NOMO-1 (cell line): Measurements from ENCODE around the gene BAG5.
"Not testable (repeated sequence)": the region's sequence is repeated elsewhere in the genome, so short reads cannot be mapped to it uniquely, and the experiment has no call there.

Source experiments
- DNase-seq, 2 experiments: peaks; one replicate each; lab custom pipeline; 2025; ENCODE audit not compliant: unreplicated experiment in 2 of 2; lab: John Stamatoyannopoulos, UW

Gene BAG5

DNA sequence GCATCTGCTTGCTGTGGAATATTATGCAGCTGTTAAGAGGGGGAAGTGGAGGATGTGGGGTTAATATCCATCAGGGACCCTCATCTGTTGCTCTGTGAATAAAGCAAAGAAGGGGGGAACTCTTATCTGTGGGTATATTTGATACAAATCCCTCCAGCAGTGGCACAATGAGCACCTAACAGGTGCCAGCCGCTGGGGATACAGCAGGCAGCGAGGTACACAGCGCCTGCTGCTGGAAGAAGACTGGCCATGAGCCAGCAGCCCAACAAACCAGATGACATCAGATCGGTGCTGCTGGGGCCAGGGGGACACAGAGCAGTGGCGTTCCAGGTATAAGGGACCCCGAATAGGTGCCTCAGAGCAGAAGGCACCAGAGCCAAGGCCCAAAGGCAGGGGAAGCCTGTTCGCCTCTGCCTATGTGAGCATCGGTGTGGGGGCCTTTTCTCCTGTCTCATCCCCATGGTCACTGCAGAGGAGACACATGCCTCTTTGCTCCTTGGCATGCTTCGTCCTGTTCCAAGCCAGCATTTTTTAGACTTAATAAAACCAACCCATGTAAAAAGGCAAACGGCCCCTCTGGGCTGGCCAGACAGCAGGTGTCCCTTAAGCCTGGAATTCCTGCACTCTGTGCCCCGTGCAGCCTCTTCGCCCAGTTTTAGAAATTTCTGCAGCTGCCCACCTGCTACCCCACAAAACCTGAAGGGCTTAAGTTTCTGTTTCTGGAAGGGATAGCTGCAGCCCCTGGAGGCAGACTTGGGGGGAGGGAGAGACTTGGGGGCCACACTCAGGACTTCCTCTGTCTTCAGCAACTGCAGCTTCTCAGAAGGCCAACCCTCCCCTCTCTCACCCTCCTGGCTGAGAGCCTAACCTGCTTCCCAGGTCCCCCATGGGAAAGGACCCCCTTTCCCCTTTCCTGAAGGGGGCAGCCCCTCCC is 38.2 kb downstream of the BAG5 start:
- no peak for DNase-seq

GRCh38 chr14:103523575-103523954 is 38.9 kb downstream of the BAG5 start:
- no peak for DNase-seq

GRCh38 chr14:103522649-103523574 is 39.5 kb downstream of the BAG5 start, which contains the start of gene CKB:
Gene CKB, minus strand, starts transcription at chr14:103522830. Its CDS starts 337 bp downstream, at chr14:103522493.
- DNase-seq: no peak

DNA sequence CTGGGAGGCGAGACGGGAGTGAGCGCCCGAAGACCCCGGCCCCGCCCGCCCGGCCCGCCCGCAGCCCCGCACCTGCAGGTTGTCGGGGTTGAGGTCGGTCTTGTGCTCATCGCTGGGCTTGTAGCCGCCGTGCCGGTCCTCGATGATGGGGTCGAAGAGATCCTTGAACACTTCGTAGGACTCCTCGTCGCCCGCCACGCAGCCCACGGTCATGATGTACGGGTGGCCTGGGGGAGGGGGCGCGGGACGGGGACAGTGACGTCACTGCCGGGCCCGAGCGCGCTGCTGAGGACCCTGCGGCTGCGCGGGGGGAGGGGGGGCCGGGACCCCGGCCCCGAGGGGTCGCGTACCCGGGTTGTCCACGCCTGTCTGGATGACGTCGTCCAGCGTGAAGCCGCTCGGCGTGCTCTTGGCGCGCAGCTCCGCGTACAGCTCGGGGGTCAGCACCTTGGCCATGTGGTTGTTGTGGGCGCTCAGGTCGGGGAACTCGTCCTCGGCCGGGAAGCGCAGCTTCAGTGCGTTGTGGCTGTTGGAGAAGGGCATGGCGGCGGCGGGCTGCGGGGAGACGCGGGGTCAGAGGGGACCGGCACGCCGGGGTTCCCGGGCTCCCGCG is 40.4 kb downstream of the BAG5 start:
- DNase-seq: no peak

DNA sequence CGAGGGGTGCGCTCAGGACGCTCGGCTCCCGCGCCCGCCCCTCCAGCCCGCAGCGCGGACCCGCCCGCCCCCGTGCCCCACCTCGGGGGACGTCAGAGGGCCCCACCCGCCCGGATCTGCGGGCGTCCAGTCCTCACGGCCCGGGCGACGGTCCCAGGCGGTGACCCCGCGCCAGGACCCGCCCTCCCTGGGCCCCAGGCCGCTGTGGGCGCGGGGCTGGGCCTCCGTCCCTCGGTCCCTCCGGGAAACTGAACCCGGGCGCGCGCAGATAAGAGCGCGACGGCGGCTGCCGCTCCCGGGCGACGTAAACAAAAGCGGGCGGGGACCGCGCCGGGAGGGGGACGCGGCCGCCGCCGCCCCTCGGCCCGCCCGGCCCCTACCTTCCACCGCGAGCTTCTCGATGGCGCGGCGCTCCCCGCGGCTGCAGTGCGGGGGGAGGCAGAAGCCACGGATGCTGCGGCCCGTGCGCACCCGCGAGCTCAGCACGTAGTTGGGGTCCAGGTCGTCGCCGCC is 41.0 kb downstream of the BAG5 start:
- no peak for DNase-seq

DNA sequence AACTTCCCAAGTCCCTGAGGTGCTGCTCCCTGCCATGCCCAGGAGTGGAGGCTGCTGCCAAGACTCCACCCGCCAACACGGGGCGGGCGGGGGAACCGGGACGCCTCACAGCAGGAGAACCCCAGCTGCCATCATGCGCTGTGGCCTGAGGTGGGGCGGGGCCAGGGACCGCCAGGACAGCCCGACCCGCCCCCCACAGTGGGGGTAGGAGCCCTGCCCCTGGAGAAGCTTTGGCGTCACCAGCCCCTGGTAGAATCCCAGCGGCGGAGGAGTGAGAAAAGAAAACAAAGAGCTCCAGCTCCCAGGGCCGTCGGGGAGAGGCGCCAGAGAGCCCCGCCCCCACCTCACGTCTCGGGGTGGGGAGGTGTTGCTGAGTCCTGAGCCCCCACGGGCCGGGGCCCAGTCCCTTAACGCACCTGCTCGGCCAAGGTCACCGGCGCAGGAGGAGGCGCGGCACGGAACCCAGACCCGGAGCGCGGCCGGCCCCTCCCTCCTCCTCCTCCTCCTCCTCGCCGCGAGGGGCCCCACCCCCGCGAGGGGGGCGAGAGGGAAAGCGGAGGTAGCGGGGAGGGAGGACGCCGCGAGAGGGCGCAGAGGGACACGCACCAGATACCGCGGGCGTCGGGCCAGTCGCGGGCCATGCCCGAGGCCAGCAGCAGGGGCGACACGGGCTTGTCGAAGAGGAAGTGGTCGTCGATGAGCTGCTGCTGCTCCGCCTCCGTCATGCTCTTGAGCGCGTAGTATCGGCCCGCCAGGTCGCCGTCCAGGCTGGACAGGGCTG is 41.6 kb downstream of the BAG5 start:
- DNase-seq: peak; percentile 76 to 82

- no peak for DNase-seq
These were observed 42.2 kb downstream of the BAG5 start for GRCh38 chr14:103520269-103520656.

GRCh38 chr14:103519837-103520212 is 42.6 kb downstream of the BAG5 start:
- DNase-seq: no peak

- no peak for DNase-seq
These were observed 43.2 kb downstream of the BAG5 start for GRCh38 chr14:103519043-103519836.

GRCh38 chr14:103518422-103519042 is 43.9 kb downstream of the BAG5 start:
- peak; percentile 22 to 26 for DNase-seq

DNA sequence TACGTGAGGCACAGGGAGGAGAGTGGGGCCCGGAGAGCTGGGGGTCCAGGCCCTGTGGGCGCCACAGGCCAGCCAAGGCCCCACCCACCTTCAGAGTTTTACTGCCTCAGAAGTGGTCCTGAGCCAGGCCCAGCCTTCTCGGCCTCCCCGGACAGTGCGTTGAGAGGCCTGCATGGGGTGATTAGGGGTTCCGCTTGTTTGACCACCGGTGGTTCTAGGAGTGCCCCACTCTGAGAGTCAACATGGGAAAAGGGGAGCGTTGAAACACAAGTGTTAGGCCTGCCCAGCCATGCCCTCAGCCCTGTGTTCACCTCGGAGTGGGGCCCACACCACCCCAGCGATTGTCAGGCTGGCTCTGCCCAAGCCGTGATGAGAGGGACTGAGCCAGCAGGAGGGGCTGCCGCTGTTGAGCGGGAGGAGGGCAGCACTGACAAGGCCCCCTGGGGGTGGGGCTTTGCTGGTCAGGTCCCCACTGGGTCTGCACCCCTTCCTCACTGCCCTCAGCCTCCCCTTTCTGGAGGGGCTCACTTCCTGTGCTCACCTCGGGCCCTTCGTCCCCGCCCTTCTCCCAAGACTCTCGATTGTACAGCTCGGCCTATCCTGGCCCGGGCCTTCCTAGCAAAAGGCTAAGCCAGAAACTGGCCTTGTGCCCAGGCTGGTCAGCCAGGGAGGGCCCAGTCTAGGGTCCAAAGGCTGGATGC is 44.6 kb downstream of the BAG5 start:
- DNase-seq: no peak

GRCh38 chr14:103517174-103517566 is 45.3 kb downstream of the BAG5 start:
- no peak for DNase-seq

GRCh38 chr14:103516426-103517173 is 45.9 kb downstream of the BAG5 start:
- DNase-seq: no peak

DNA sequence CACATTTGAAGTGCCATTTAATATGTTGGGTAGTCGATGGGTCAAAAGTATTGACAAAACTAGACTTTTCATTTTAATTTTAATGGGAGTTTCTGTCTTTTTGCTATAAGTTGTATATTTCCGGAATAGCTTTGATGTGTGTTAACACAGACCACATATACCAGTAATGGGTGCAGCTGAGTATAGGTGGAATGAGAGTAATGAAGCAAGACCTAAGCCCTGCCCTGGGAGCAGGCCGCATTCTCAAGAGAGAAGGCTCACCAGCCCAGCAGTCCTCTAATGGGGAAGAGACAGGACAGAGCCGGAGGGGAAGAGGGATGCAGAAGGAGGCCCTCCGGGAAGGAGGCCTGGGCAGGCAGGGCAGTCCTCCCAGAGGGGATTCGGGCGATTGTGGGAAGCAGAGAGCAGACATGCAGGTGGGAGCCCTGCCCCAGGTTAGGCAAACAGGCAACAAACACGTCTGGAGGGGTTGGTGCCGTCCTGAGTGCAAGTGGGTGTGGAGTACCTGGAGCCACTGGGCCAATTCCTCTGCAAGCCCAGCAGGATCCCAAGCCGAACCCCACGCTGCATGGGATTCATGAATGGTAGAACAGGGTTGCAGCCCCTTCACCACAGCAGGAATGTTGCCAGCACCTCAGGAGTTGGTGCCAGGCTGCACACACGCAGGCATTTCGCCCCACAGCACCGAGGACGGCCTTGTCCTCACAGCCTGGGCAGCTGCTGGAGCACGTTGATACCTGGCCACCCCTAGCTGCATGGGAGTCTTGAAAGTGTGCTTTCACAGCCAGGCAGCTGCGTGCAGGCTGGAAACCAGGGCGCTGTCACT is 47.6 kb downstream of the BAG5 start:
- no peak for DNase-seq

DNA sequence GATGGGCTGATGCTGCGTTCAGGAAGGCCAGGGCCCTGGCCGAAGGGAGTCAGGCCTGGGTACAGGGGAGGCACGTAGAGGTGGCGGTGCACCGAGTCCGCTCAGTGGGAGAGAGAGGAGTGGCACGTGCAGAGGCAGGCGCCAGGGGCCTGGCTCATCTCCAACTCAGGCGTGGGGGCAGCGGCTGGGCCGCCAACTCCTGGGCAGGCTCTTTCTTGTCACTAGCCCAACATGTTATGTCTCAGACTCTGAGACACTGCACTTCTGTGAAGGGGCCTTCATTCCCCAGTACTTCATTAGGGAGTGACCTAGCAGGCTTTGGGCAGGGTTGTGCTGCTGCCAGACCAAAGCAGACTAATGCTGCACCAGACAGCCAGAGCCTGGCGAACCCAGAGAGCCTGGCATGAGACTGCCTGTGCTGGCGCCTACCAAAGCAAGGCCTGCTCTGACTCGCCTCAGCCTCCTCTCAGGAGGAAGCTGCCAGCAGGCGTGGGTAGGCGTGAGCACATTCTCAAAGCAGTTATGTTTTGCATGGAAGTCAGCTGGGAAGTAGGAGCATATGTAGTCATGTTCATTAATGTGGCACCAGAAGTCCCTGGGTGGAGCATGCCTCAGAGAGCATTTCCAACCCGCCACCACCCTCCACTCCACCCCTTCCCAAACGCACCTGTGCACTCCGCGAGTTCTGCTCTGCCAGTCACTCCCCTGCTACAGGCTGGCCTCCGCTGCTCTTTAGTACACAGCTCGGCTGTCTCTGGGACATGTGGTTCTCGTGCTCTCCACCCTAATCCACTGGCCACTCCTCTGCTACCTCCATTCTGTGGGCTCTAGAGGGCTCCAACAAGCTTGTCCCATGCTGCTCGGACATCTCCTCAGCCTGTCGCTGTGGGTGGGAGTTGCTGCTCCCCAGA is 49.5 kb downstream of the BAG5 start:
- DNase-seq: no peak

DNA sequence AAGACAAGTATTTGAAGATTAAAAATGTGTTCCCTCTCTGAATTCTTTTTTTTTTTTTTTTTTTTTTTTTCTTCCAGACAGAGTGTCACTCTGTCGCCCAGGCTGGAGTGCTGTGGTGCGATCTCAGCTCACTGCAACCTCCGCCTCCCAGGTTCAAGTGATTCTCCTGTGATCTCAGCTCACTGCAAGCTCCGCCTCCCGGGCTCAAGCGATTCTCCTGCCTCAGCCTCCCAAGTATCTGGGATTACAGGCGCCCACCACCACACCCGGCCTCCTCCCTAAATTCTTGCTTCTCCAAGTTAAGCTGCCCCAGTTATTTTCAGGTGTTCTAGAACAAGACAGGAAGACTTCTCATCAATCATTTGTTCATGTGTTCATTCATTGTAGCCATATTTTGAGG is 50.3 kb downstream of the BAG5 start:
- not testable (repeated sequence) for DNase-seq
